CD14-positive monocyte (primary cell): Measurements from ENCODE around the gene AGAP1. TPM values are rescaled to one million over a fixed set of nuclear protein-coding genes. Genes with fewer than 3 reads are reported as not detected.

Experiments
- DNase-seq, 3 donors: peaks; one replicate each; pipeline ENCODE4 v3.0.0-alpha.2; 2011 to 2022
- H2AFZ ChIP-seq: 2 replicates; pipeline ENCODE4 v1.6.0; 2012; ENCODE audit warnings: mild to moderate bottlenecking, low read depth, low read length, inconsistent platforms; ENCODE audit not compliant: insufficient read depth, poor library complexity, severe bottlenecking
- H3K27ac ChIP-seq, 2 donors: 1 replicate in 1 of 2; 2 replicates in 1 of 2; pipeline ENCODE4 v1.5.1; 2012 to 2013; ENCODE audit warnings: low read length in 2 of 2, control low read depth in 1 of 2, inconsistent platforms in 1 of 2, low read depth in 1 of 2, mild to moderate bottlenecking in 1 of 2
- H3K27me3 ChIP-seq, 2 donors: one replicate each; pipeline versions ENCODE4 v1.6.0 to v1.6.1; 2011 to 2013; ENCODE audit warnings: low read length in 2 of 2; ENCODE audit not compliant: control insufficient read depth in 2 of 2, insufficient read depth in 2 of 2
- H3K36me3 ChIP-seq, 2 donors: replicated peaks in 1 of 2; 1 replicate in 1 of 2; 2 replicates in 1 of 2; pipeline versions ENCODE4 v1.5.1 to v1.6.1; 2012 to 2013; ENCODE audit warnings: low read length in 2 of 2, control low read depth in 1 of 2, inconsistent platforms in 1 of 2, mild to moderate bottlenecking in 1 of 2; ENCODE audit not compliant: insufficient read depth in 2 of 2, control insufficient read depth in 1 of 2
- H3K4me1 ChIP-seq, 2 donors: 1 replicate in 1 of 2; 2 replicates in 1 of 2; pipeline versions ENCODE4 v1.5.1 to v1.6.1; 2012 to 2013; ENCODE audit warnings: low read length in 2 of 2, control low read depth in 1 of 2, inconsistent platforms in 1 of 2, mild to moderate bottlenecking in 1 of 2, moderate library complexity in 1 of 2; ENCODE audit not compliant: insufficient read depth in 2 of 2, control insufficient read depth in 1 of 2
- H3K4me2 ChIP-seq: replicated peaks from 2 replicates; pipeline ENCODE3; 2012; ENCODE audit warnings: low read length, moderate library complexity, mild to moderate bottlenecking; ENCODE audit not compliant: poor library complexity, severe bottlenecking; ENCODE audit errors: extremely low read depth
- H3K4me3 ChIP-seq, 3 experiments: fragments of 200-600 bp in 1 of 3; sonication (generic) in 1 of 3; replicated peaks in 1 of 3; 1 replicate in 2 of 3; 2 replicates in 1 of 3; pipeline ENCODE4 v1.5.1; 2011 to 2013; ENCODE audit warnings: low read length in 3 of 3, mild to moderate bottlenecking in 3 of 3, control low read depth in 2 of 3, low read depth in 2 of 3, inconsistent platforms in 1 of 3, moderate library complexity in 1 of 3
- H3K79me2 ChIP-seq: 2 replicates; pipeline ENCODE4 v1.6.0; 2012; ENCODE audit warnings: mild to moderate bottlenecking, control low read depth, inconsistent platforms, low read length, moderate library complexity; ENCODE audit not compliant: insufficient read depth
- H3K9ac ChIP-seq: 2 replicates; pipeline ENCODE4 v1.6.0; 2017; ENCODE audit warnings: low read length, mild to moderate bottlenecking; ENCODE audit not compliant: insufficient read depth, poor library complexity, severe bottlenecking
- H3K9me3 ChIP-seq, 2 donors: replicated peaks in 1 of 2; 1 replicate in 1 of 2; 2 replicates in 1 of 2; pipeline versions ENCODE4 v1.5.1 to v1.6.1; 2012 to 2013; ENCODE audit warnings: low read length in 2 of 2, control low read depth in 1 of 2; ENCODE audit not compliant: control insufficient read depth in 1 of 2, insufficient read depth in 1 of 2
- H4K20me1 ChIP-seq: 2 replicates; pipeline ENCODE4 v1.6.0; 2012; ENCODE audit warnings: mild to moderate bottlenecking, low read length, control low read depth, moderate library complexity; ENCODE audit not compliant: insufficient read depth
- H3K27ac Mint-ChIP-seq, 7 donors: one replicate each; pipeline ENCODE4 v1.8.0; 2020; ENCODE audit warnings: mild to moderate bottlenecking in 7 of 7, mixed read lengths in 7 of 7, moderate library complexity in 6 of 7, inconsistent platforms in 2 of 7
- H3K27me3 Mint-ChIP-seq, 3 donors: one replicate each; pipeline ENCODE4 v1.8.0; 2021 to 2022; ENCODE audit warnings: low read depth in 3 of 3, mild to moderate bottlenecking in 3 of 3, mixed read lengths in 3 of 3, moderate library complexity in 3 of 3, inconsistent platforms in 1 of 3
- H3K36me3 Mint-ChIP-seq, 2 donors: one replicate each; pipeline ENCODE4 v1.8.0; 2020; ENCODE audit warnings: mixed read lengths in 2 of 2, inconsistent platforms in 1 of 2, mild to moderate bottlenecking in 1 of 2
- H3K4me1 Mint-ChIP-seq: one replicate; pipeline ENCODE4 v1.8.0; 2020; ENCODE audit warnings: mild to moderate bottlenecking, mixed read lengths
- H3K4me3 Mint-ChIP-seq, 2 donors: one replicate each; pipeline ENCODE4 v1.8.0; 2020; ENCODE audit warnings: mild to moderate bottlenecking in 2 of 2, mixed read lengths in 2 of 2, moderate library complexity in 1 of 2
- H3K9me3 Mint-ChIP-seq, 7 donors: one replicate each; pipeline ENCODE4 v1.8.0; 2020 to 2022; ENCODE audit warnings: mixed read lengths in 7 of 7, mild to moderate bottlenecking in 6 of 7, moderate library complexity in 6 of 7, inconsistent platforms in 2 of 7
- WGBS: methylation state at CpG from one replicate; pipeline ENCODE4 v1.1.5; 2013; ENCODE audit warnings: missing lambda C conversion rate; ENCODE audit not compliant: insufficient coverage; 5-methylcytosine and 5-hydroxymethylcytosine counted together
- intact Hi-C, 2 donors: fragments of 100-400 bp; cut with micrococcal nuclease; formaldehyde crosslinking; loops; one replicate each; pipeline versions ENCODE4 v1.15.0 to v1.15.1; 2023
- polyA plus RNA-seq, 3 donors: library from polyadenylated mRNA; depleted of rRNA in 1 of 3; unstranded in 2 of 3; stranded (reverse) in 1 of 3; fragments of 300-500 nt in 2 of 3; fragments of >200 nt in 1 of 3; fragmentation: Illumina TruSeq in 2 of 3; gene quantifications; 1 replicate in 2 of 3; 2 replicates in 1 of 3; pipeline ENCODE4 v1.2.3, GENCODE V29; 2012 to 2021
- TF ChIP-seq, protein P1 (sequence below): fragments of 200-600 bp; IDR thresholded peaks from one replicate; pipeline ENCODE4 v1.8.0; 2022; ENCODE audit warnings: antibody characterized with exemption, mild to moderate bottlenecking

Gene AGAP1
- polyA plus RNA-seq, 3 donors = 0.12 TPM; not detected in 2

GRCh38 chr2:235556901-235557300 is 63.1 kb downstream of the AGAP1 start:
- H3K27ac Mint-ChIP-seq = no peak overlapping the region
- TF ChIP-seq, protein P1, sequence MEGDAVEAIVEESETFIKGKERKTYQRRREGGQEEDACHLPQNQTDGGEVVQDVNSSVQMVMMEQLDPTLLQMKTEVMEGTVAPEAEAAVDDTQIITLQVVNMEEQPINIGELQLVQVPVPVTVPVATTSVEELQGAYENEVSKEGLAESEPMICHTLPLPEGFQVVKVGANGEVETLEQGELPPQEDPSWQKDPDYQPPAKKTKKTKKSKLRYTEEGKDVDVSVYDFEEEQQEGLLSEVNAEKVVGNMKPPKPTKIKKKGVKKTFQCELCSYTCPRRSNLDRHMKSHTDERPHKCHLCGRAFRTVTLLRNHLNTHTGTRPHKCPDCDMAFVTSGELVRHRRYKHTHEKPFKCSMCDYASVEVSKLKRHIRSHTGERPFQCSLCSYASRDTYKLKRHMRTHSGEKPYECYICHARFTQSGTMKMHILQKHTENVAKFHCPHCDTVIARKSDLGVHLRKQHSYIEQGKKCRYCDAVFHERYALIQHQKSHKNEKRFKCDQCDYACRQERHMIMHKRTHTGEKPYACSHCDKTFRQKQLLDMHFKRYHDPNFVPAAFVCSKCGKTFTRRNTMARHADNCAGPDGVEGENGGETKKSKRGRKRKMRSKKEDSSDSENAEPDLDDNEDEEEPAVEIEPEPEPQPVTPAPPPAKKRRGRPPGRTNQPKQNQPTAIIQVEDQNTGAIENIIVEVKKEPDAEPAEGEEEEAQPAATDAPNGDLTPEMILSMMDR = no peak
- no peaks in the 10 kb centered on the region for H3K9me3 ChIP-seq
- H3K27me3 ChIP-seq = peaks cover 0 to 4% of the 10 kb centered on the region in 2 donors
- H3K4me1 Mint-ChIP-seq = peaks cover 11% of the 10 kb centered on the region
- no peak for DNase-seq
- no peaks in the 10 kb centered on the region for H3K79me2 ChIP-seq
- H3K9me3 Mint-ChIP-seq = peaks cover 0 to 4% (median 0%) of the 10 kb centered on the region in 7 donors
- H3K36me3 Mint-ChIP-seq = no peaks in the 10 kb centered on the region
- intact Hi-C loops = no loop called here
- H3K4me1 ChIP-seq = peaks cover 4 to 8% of the 10 kb centered on the region in 2 donors
- no peak overlapping the region for H3K4me3 ChIP-seq
- no peak overlapping the region for H3K4me2 ChIP-seq
- H3K27me3 Mint-ChIP-seq = peaks cover 13 to 24% (median 17%) of the 10 kb centered on the region in 3 donors
- no peaks in the 10 kb centered on the region for H4K20me1 ChIP-seq
- H3K36me3 ChIP-seq = no peaks in the 10 kb centered on the region
- H3K27ac ChIP-seq = no peak overlapping the region
- no peak overlapping the region for H3K4me3 Mint-ChIP-seq
- WGBS = 95% methylated on average over 8 of the region's 8 CpGs
- H3K9ac ChIP-seq = no peak overlapping the region
- H2AFZ ChIP-seq = no peak overlapping the region

GRCh38 chr2:235557903-235558302 is 64.1 kb downstream of the AGAP1 start:
- H3K27ac ChIP-seq = no peak overlapping the region

More at GRCh38 chr2:235557903-235558302, 64.1 kb downstream of the AGAP1 start:
- Mint-ChIP-seq H3K36me3 (no peaks in the 10 kb centered on the region), H3K9me3 (peaks cover 0 to 4% (median 0%) of the 10 kb centered on the region in 7 donors), H3K4me1 (peaks cover 11% of the 10 kb centered on the region), H3K27ac (no peak overlapping the region), H3K4me3 (no peak overlapping the region), H3K27me3 (peaks cover 13 to 28% (median 18%) of the 10 kb centered on the region in 3 donors)
- H2AFZ ChIP-seq = no peak overlapping the region
- H3K36me3 ChIP-seq = no peaks in the 10 kb centered on the region
- no peaks in the 10 kb centered on the region for H4K20me1 ChIP-seq
- 91% methylated on average over 5 of the region's 9 CpGs for WGBS
- no peak overlapping the region for H3K4me2 ChIP-seq
- no peaks in the 10 kb centered on the region for H3K27me3 ChIP-seq
- no peak overlapping the region for H3K4me3 ChIP-seq
- no peaks in the 10 kb centered on the region for H3K9me3 ChIP-seq
- no peak for DNase-seq
- peaks cover 4 to 8% of the 10 kb centered on the region in 2 donors for H3K4me1 ChIP-seq
- H3K9ac ChIP-seq = no peak overlapping the region
- intact Hi-C loops = no loop called here
- H3K79me2 ChIP-seq = no peaks in the 10 kb centered on the region
- TF ChIP-seq, protein P1 = no peak
